ENCODE data around the gene CPNE1.

DNA sequence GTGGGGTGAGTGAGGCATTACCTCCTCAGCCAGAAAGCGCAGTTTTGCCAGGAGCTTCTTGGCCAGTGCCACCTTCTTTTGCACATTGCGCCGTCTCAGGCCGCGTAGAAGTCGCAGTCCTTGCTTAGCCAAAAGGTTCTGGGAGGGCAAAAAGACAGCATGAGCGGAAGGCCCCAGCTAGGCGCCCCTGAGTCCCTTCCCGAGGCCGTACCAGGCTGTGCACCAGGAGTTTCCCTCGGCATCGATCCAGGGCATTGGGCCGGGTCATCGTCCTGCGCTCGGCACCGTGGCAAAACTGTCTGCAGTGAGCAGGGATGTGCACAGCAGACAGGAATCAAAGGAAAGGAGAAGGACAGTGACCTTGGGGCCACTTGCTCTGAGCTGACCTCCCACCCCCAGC is 69.2 kb downstream of the CPNE1 start:
- TF ChIP-seq, protein P1, sequence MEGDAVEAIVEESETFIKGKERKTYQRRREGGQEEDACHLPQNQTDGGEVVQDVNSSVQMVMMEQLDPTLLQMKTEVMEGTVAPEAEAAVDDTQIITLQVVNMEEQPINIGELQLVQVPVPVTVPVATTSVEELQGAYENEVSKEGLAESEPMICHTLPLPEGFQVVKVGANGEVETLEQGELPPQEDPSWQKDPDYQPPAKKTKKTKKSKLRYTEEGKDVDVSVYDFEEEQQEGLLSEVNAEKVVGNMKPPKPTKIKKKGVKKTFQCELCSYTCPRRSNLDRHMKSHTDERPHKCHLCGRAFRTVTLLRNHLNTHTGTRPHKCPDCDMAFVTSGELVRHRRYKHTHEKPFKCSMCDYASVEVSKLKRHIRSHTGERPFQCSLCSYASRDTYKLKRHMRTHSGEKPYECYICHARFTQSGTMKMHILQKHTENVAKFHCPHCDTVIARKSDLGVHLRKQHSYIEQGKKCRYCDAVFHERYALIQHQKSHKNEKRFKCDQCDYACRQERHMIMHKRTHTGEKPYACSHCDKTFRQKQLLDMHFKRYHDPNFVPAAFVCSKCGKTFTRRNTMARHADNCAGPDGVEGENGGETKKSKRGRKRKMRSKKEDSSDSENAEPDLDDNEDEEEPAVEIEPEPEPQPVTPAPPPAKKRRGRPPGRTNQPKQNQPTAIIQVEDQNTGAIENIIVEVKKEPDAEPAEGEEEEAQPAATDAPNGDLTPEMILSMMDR (IDR thresholded peaks at IDR 0.05 in 2 of 3, conservative IDR thresholded peaks at IDR 0.05 in 1 of 3; ENCODE audit: borderline replicate concordance in 1 of 3, insufficient read depth in 1 of 3, low read depth in 2 of 3, low read length in 2 of 3) = no peak
- no peak for TF ChIP-seq TCF7L2 (IDR thresholded peaks at IDR 0.05; ENCODE audit: borderline replicate concordance, extremely low read depth, insufficient read depth, insufficient read length)
- TF ChIP-seq, protein P2, sequence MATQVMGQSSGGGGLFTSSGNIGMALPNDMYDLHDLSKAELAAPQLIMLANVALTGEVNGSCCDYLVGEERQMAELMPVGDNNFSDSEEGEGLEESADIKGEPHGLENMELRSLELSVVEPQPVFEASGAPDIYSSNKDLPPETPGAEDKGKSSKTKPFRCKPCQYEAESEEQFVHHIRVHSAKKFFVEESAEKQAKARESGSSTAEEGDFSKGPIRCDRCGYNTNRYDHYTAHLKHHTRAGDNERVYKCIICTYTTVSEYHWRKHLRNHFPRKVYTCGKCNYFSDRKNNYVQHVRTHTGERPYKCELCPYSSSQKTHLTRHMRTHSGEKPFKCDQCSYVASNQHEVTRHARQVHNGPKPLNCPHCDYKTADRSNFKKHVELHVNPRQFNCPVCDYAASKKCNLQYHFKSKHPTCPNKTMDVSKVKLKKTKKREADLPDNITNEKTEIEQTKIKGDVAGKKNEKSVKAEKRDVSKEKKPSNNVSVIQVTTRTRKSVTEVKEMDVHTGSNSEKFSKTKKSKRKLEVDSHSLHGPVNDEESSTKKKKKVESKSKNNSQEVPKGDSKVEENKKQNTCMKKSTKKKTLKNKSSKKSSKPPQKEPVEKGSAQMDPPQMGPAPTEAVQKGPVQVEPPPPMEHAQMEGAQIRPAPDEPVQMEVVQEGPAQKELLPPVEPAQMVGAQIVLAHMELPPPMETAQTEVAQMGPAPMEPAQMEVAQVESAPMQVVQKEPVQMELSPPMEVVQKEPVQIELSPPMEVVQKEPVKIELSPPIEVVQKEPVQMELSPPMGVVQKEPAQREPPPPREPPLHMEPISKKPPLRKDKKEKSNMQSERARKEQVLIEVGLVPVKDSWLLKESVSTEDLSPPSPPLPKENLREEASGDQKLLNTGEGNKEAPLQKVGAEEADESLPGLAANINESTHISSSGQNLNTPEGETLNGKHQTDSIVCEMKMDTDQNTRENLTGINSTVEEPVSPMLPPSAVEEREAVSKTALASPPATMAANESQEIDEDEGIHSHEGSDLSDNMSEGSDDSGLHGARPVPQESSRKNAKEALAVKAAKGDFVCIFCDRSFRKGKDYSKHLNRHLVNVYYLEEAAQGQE (IDR thresholded peaks at IDR 0.05; ENCODE audit: low read depth) = no peak
- TF ChIP-seq SP1 (IDR thresholded peaks at IDR 0.05; ENCODE audit: low read depth) = no peak
- no peak for TF ChIP-seq POLR2A (IDR thresholded peaks at IDR 0.05; ENCODE audit: borderline replicate concordance, extremely low read depth, insufficient read depth, insufficient read length)
- no peak for TF ChIP-seq ZNF274 (IDR thresholded peaks at IDR 0.05; ENCODE audit: low read depth, low read length)
- TF ChIP-seq ZFX (IDR thresholded peaks at IDR 0.05) = no peak

Measured in HCT116 (cell line).